Measurements from ENCODE around the gene VWA8.
"Not testable (repeated sequence)": the region's sequence is repeated elsewhere in the genome, so short reads cannot be mapped to it uniquely, and the experiment has no call there.

VWA8 gene

GRCh38 chr13:41571817-41572340, 389.0 kb downstream of the VWA8 start:
- not testable (repeated sequence) for DNase-seq

- DNase-seq, result no peak
Observed at GRCh38 chr13:41568972-41569351, 391.9 kb downstream of the VWA8 start.

GRCh38 chr13:41568143-41568971, 392.6 kb downstream of the VWA8 start:
- no peak for DNase-seq

- no peak for DNase-seq
Observed at GRCh38 chr13:41567363-41567762, 393.5 kb downstream of the VWA8 start.

- no peak for DNase-seq
Observed at GRCh38 chr13:41565846-41566245, 395.1 kb downstream of the VWA8 start.

- no peak for DNase-seq
Observed at GRCh38 chr13:41565216-41565615, 395.7 kb downstream of the VWA8 start.

GRCh38 chr13:41563984-41564365, 396.9 kb downstream of the VWA8 start:
- no peak for DNase-seq

GRCh38 chr13:41563341-41563983, 397.4 kb downstream of the VWA8 start:
- DNase-seq, result no peak

- no peak for DNase-seq
Observed at GRCh38 chr13:41562541-41563178, 398.2 kb downstream of the VWA8 start.

- DNase-seq, result no peak
Observed at GRCh38 chr13:41562083-41562482, 398.8 kb downstream of the VWA8 start.

GRCh38 chr13:41561170-41561569, 399.7 kb downstream of the VWA8 start:
- DNase-seq, result no peak

GRCh38 chr13:41558781-41559560, 401.9 kb downstream of the VWA8 start:
- DNase-seq, result no peak

- no peak for DNase-seq
Observed at GRCh38 chr13:41557719-41558118, 403.2 kb downstream of the VWA8 start.

GRCh38 chr13:41554626-41555386, 406.1 kb downstream of the VWA8 start:
- DNase-seq, result peak; percentile 27

GRCh38 chr13:41554180-41554579, 406.7 kb downstream of the VWA8 start:
- no peak for DNase-seq

GRCh38 chr13:41552031-41552430, 408.9 kb downstream of the VWA8 start:
- DNase-seq, result no peak

- DNase-seq, result no peak
Observed at GRCh38 chr13:41550276-41550675, 410.6 kb downstream of the VWA8 start.

GRCh38 chr13:41549491-41549890, 411.4 kb downstream of the VWA8 start:
- no peak for DNase-seq

GRCh38 chr13:41548910-41549309, 412.0 kb downstream of the VWA8 start:
- DNase-seq, result no peak

- DNase-seq, result no peak
Observed at GRCh38 chr13:41548031-41548430, 412.9 kb downstream of the VWA8 start.

GRCh38 chr13:41547251-41548000, 413.5 kb downstream of the VWA8 start:
- no peak for DNase-seq
